HepG2 (cell line): ENCODE results near the gene SBSN. TPM values are rescaled to one million over a fixed set of nuclear protein-coding genes. Genes with fewer than 3 reads are reported as not detected.

ENCODE experiments used
- ATF7 ChIP-seq, 2 experiments: fragments of 450-650 bp in 1 of 2; sonication (generic) in 1 of 2; formaldehyde crosslinking in 1 of 2; IDR thresholded peaks; 2 replicates each; pipeline versions ENCODE4 v1.4.0 to v1.6.1; 2016 to 2020; ENCODE audit warnings: antibody characterized with exemption in 1 of 2, mild to moderate bottlenecking in 1 of 2, missing genetic modification reagents in 1 of 2
- HNF4A ChIP-seq: sonication (generic); formaldehyde crosslinking; IDR thresholded peaks from 2 replicates; pipeline ENCODE4 v1.4.0; 2020; ENCODE audit warnings: missing genetic modification reagents
- LCORL ChIP-seq, 2 experiments: fragments of 450-650 bp in 1 of 2; sonication (generic) in 1 of 2; formaldehyde crosslinking in 1 of 2; IDR thresholded peaks; 2 replicates each; pipeline versions ENCODE4 v1.5.0 to v1.6.1; 2017 to 2020; ENCODE audit warnings: antibody characterized with exemption in 1 of 2, missing genetic modification reagents in 1 of 2
- RAD51 ChIP-seq: fragments of 450-650 bp; IDR thresholded peaks from 2 replicates; pipeline ENCODE4 v1.6.1; 2016; ENCODE audit warnings: borderline replicate concordance
- REL ChIP-seq: sonication (generic); formaldehyde crosslinking; conservative IDR thresholded peaks from 2 replicates; pipeline ENCODE4 v1.8.0; 2022; ENCODE audit warnings: mild to moderate bottlenecking, missing genetic modification reagents, moderate library complexity
- RORA ChIP-seq: sonication (generic); formaldehyde crosslinking; IDR thresholded peaks from 2 replicates; pipeline ENCODE4 v1.5.0; 2020; ENCODE audit warnings: mild to moderate bottlenecking, missing genetic modification reagents, moderate library complexity
- ZBTB43 ChIP-seq: sonication (generic); formaldehyde crosslinking; conservative IDR thresholded peaks from 2 replicates; pipeline ENCODE4 v1.4.0; 2020; ENCODE audit warnings: missing genetic modification reagents
- ZFP91 ChIP-seq: sonication (generic); formaldehyde crosslinking; IDR thresholded peaks from 2 replicates; pipeline ENCODE4 v1.9.0; 2022; ENCODE audit warnings: missing genetic modification reagents, mild to moderate bottlenecking, borderline replicate concordance
- ZNF10 ChIP-seq: sonication (generic); formaldehyde crosslinking; IDR thresholded peaks from 2 replicates; pipeline ENCODE4 v1.4.0; 2020; ENCODE audit warnings: mild to moderate bottlenecking, low read depth, missing genetic modification reagents, borderline replicate concordance
- polyA plus RNA-seq, 8 experiments: library from polyadenylated mRNA; depleted of rRNA in 3 of 8; stranded (reverse) in 7 of 8; unstranded in 1 of 8; fragments of >200 nt; fragmentation: Illumina TruSeq in 4 of 8; extraction: Trizol in 4 of 8; gene quantifications; 2 replicates each; pipeline versions ENCODE4 v1.2.1 to v1.2.3, GENCODE V29; 2011 to 2016; ENCODE audit warnings: low read depth in 4 of 8, missing spikeins in 1 of 8, mixed read lengths in 1 of 8; ENCODE audit not compliant: insufficient read depth in 1 of 8
- total RNA-seq, 5 experiments: library from RNA; depleted of rRNA; stranded (reverse); fragments of >200 nt; fragmentation: Illumina TruSeq; extraction: Trizol; gene quantifications; 2 replicates each; pipeline ENCODE4 v1.2.3, GENCODE V29; 2016; ENCODE audit warnings: low read depth in 1 of 5
- TF ChIP-seq, protein P1 (sequence below): sonication (generic); formaldehyde crosslinking; IDR thresholded peaks from 2 replicates; pipeline ENCODE4 v1.5.1; 2020; ENCODE audit warnings: mild to moderate bottlenecking, missing genetic modification reagents, moderate library complexity
- TF ChIP-seq, protein P2 (sequence below): sonication (generic); formaldehyde crosslinking; IDR thresholded peaks from 2 replicates; pipeline ENCODE4 v1.5.0; 2020; ENCODE audit warnings: mild to moderate bottlenecking, low read depth, missing genetic modification reagents, borderline replicate concordance

The SBSN gene
- total and polyA plus RNA-seq, 2 of the 13 experiments (the other 11 are each of a cell fraction or from before 2014, with no cell fraction given), result not detected

DNA sequence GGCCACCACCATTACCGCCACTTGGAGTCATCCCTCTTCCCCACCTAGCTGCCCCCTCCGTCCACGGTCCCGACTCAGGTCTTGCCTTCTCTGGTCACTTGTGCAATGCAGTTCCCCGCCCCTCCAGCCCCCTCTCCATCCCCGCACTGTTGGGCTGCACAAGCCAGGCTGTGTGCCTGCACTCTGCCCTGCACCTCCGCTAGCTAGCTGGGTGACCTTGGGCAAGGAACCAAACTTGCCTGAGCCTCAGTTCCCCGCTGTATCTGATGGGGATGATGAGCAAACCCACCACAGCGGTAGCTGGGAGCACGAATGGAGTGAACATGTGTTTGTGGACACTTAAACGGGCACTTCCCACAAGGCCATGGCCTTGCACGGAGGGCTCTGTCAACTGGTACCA, 11.7 kb upstream of the SBSN start (continued):
- TF ChIP-seq, protein P1, sequence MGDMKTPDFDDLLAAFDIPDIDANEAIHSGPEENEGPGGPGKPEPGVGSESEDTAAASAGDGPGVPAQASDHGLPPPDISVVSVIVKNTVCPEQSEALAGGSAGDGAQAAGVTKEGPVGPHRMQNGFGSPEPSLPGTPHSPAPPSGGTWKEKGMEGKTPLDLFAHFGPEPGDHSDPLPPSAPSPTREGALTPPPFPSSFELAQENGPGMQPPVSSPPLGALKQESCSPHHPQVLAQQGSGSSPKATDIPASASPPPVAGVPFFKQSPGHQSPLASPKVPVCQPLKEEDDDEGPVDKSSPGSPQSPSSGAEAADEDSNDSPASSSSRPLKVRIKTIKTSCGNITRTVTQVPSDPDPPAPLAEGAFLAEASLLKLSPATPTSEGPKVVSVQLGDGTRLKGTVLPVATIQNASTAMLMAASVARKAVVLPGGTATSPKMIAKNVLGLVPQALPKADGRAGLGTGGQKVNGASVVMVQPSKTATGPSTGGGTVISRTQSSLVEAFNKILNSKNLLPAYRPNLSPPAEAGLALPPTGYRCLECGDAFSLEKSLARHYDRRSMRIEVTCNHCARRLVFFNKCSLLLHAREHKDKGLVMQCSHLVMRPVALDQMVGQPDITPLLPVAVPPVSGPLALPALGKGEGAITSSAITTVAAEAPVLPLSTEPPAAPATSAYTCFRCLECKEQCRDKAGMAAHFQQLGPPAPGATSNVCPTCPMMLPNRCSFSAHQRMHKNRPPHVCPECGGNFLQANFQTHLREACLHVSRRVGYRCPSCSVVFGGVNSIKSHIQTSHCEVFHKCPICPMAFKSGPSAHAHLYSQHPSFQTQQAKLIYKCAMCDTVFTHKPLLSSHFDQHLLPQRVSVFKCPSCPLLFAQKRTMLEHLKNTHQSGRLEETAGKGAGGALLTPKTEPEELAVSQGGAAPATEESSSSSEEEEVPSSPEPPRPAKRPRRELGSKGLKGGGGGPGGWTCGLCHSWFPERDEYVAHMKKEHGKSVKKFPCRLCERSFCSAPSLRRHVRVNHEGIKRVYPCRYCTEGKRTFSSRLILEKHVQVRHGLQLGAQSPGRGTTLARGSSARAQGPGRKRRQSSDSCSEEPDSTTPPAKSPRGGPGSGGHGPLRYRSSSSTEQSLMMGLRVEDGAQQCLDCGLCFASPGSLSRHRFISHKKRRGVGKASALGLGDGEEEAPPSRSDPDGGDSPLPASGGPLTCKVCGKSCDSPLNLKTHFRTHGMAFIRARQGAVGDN (CRISPR knock-in tag), result peak; percentile 63
- no peak for TF ChIP-seq LCORL (IDR thresholded peaks at IDR 0.05)
- peak; percentile 42; the same call in 1 of the 2 replicates for TF ChIP-seq LCORL (CRISPR knock-in tag; IDR thresholded peaks at IDR 0.05)
- TF ChIP-seq ZFP91 (CRISPR knock-in tag), result peak; percentile 36; the same call in 1 of the 2 replicates
- TF ChIP-seq HNF4A (CRISPR knock-in tag), result peak; percentile 40
- TF ChIP-seq ZBTB43 (CRISPR knock-in tag), result no peak
- TF ChIP-seq ATF7 (IDR thresholded peaks at IDR 0.05), result no peak
- no peak for TF ChIP-seq ATF7 (CRISPR knock-in tag; IDR thresholded peaks at IDR 0.05)
- TF ChIP-seq REL, result no peak
- no peak for TF ChIP-seq ZNF10 (CRISPR knock-in tag)
- no peak for TF ChIP-seq RAD51
- TF ChIP-seq RORA (CRISPR knock-in tag), result no peak
- TF ChIP-seq, protein P2, sequence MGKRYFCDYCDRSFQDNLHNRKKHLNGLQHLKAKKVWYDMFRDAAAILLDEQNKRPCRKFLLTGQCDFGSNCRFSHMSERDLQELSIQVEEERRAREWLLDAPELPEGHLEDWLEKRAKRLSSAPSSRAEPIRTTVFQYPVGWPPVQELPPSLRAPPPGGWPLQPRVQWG (CRISPR knock-in tag), result no peak
